ENCODE results near the gene ELF4.

The ELF4 gene

GRCh38 chrX:130032552-130032951, 77.7 kb downstream of the ELF4 start:
- no peaks in the 10 kb centered on the region for H3K79me2 ChIP-seq (ENCODE audit: control insufficient read depth, low read length)
- H3K27ac ChIP-seq (ENCODE audit: low read depth, low read length): no peak overlapping the region
- no peaks in the 10 kb centered on the region for H3K9me3 ChIP-seq (ENCODE audit: control insufficient read depth, insufficient read depth, low read length)
- TF ChIP-seq CTCF (IDR thresholded peaks at IDR 0.05; ENCODE audit: low read depth, low read length, poor library complexity, severe bottlenecking) (no peak), EZH2phosphoT487 (IDR thresholded peaks at IDR 0.05; ENCODE audit: borderline replicate concordance, low read length) (no peak)
- H3K27me3 ChIP-seq (ENCODE audit: control insufficient read depth, low read length): no peaks in the 10 kb centered on the region
- H3K4me3 ChIP-seq (ENCODE audit: low read length): no peak overlapping the region
- H3K4me2 ChIP-seq (ENCODE audit: low read length): no peak overlapping the region
- H3K36me3 ChIP-seq (ENCODE audit: control insufficient read depth, low read length): no peaks in the 10 kb centered on the region
- H3F3A ChIP-seq (ENCODE audit: control insufficient read depth, insufficient read depth): no peaks in the 10 kb centered on the region
- H3K4me1 ChIP-seq (ENCODE audit: control insufficient read depth, low read length): no peaks in the 10 kb centered on the region
- H3K9me2 ChIP-seq (replicated peaks; ENCODE audit: control insufficient read depth, low read length): no peaks in the 10 kb centered on the region
- no peaks in the 10 kb centered on the region for H4K20me1 ChIP-seq (ENCODE audit: control insufficient read depth, insufficient read depth, low read depth, low read length)

DNA sequence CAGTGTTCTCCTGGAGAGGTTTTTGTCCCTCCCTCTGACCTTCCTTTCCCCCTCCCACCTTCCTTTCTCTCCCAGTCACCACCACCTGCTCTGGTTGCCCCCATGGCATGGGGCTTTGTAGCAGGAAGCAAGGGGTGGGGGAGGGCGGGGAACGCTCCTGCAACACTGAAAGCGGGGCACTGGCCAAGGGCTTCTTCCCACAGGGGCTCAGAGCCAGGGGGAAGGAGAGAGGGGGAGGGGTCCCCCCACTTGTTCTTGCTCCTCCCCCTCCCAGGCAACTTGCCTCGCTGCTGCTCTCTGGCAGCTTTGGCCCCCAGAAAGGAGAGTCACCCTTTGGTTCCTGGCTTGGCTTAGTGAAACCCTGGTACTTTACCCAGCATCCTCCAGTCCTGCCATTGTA, 79.5 kb downstream of the ELF4 start:
- H3K4me3 ChIP-seq (ENCODE audit: low read length): no peak overlapping the region
- H4K20me1 ChIP-seq (ENCODE audit: control insufficient read depth, insufficient read depth, low read depth, low read length): no peaks in the 10 kb centered on the region
- no peaks in the 10 kb centered on the region for H3K79me2 ChIP-seq (ENCODE audit: control insufficient read depth, low read length)
- H3K9me2 ChIP-seq (replicated peaks; ENCODE audit: control insufficient read depth, low read length): no peaks in the 10 kb centered on the region
- H3K4me1 ChIP-seq (ENCODE audit: control insufficient read depth, low read length): no peaks in the 10 kb centered on the region
- no peak for TF ChIP-seq CTCF (IDR thresholded peaks at IDR 0.05; ENCODE audit: low read depth, low read length, poor library complexity, severe bottlenecking)
- no peak for TF ChIP-seq EZH2phosphoT487 (IDR thresholded peaks at IDR 0.05; ENCODE audit: borderline replicate concordance, low read length)
- H3K27ac ChIP-seq (ENCODE audit: low read depth, low read length): no peak overlapping the region
- H3K4me2 ChIP-seq (ENCODE audit: low read length): no peak overlapping the region
- no peaks in the 10 kb centered on the region for H3F3A ChIP-seq (ENCODE audit: control insufficient read depth, insufficient read depth)
- H3K27me3 ChIP-seq (ENCODE audit: control insufficient read depth, low read length): no peaks in the 10 kb centered on the region
- no peaks in the 10 kb centered on the region for H3K9me3 ChIP-seq (ENCODE audit: control insufficient read depth, insufficient read depth, low read length)
- no peaks in the 10 kb centered on the region for H3K36me3 ChIP-seq (ENCODE audit: control insufficient read depth, low read length)

GRCh38 chrX:130028196-130028595, 82.1 kb downstream of the ELF4 start:
- no peaks in the 10 kb centered on the region for H3K27me3 ChIP-seq (ENCODE audit: control insufficient read depth, low read length)
- TF ChIP-seq CTCF (IDR thresholded peaks at IDR 0.05; ENCODE audit: low read depth, low read length, poor library complexity, severe bottlenecking): peak; percentile 69
- TF ChIP-seq EZH2phosphoT487 (IDR thresholded peaks at IDR 0.05; ENCODE audit: borderline replicate concordance, low read length): no peak
- H3F3A ChIP-seq (ENCODE audit: control insufficient read depth, insufficient read depth): no peaks in the 10 kb centered on the region
- no peaks in the 10 kb centered on the region for H3K9me3 ChIP-seq (ENCODE audit: control insufficient read depth, insufficient read depth, low read length)
- no peak overlapping the region for H3K27ac ChIP-seq (ENCODE audit: low read depth, low read length)
- no peaks in the 10 kb centered on the region for H3K79me2 ChIP-seq (ENCODE audit: control insufficient read depth, low read length)
- H4K20me1 ChIP-seq (ENCODE audit: control insufficient read depth, insufficient read depth, low read depth, low read length): no peaks in the 10 kb centered on the region
- no peaks in the 10 kb centered on the region for H3K9me2 ChIP-seq (replicated peaks; ENCODE audit: control insufficient read depth, low read length)
- peaks cover 6% of the 10 kb centered on the region; the same call in 1 of the 2 replicates for H3K36me3 ChIP-seq (ENCODE audit: control insufficient read depth, low read length)
- H3K4me2 ChIP-seq (ENCODE audit: low read length): no peak overlapping the region
- H3K4me3 ChIP-seq (ENCODE audit: low read length): no peak overlapping the region
- peaks cover 14% of the 10 kb centered on the region for H3K4me1 ChIP-seq (ENCODE audit: control insufficient read depth, low read length)

GRCh38 chrX:130027569-130027968, 82.7 kb downstream of the ELF4 start:
- peaks cover 14% of the 10 kb centered on the region for H3K4me1 ChIP-seq (ENCODE audit: control insufficient read depth, low read length)
- H4K20me1 ChIP-seq (ENCODE audit: control insufficient read depth, insufficient read depth, low read depth, low read length): no peaks in the 10 kb centered on the region
- no peak overlapping the region for H3K27ac ChIP-seq (ENCODE audit: low read depth, low read length)
- no peaks in the 10 kb centered on the region for H3K79me2 ChIP-seq (ENCODE audit: control insufficient read depth, low read length)
- no peaks in the 10 kb centered on the region for H3K9me2 ChIP-seq (replicated peaks; ENCODE audit: control insufficient read depth, low read length)
- H3F3A ChIP-seq (ENCODE audit: control insufficient read depth, insufficient read depth): no peaks in the 10 kb centered on the region
- no peak overlapping the region for H3K4me3 ChIP-seq (ENCODE audit: low read length)
- TF ChIP-seq EZH2phosphoT487 (IDR thresholded peaks at IDR 0.05; ENCODE audit: borderline replicate concordance, low read length) (no peak), CTCF (IDR thresholded peaks at IDR 0.05; ENCODE audit: low read depth, low read length, poor library complexity, severe bottlenecking) (no peak)
- H3K36me3 ChIP-seq (ENCODE audit: control insufficient read depth, low read length): peaks cover 6% of the 10 kb centered on the region; the same call in 1 of the 2 replicates
- H3K4me2 ChIP-seq (ENCODE audit: low read length): no peak overlapping the region
- H3K27me3 ChIP-seq (ENCODE audit: control insufficient read depth, low read length): no peaks in the 10 kb centered on the region
- no peaks in the 10 kb centered on the region for H3K9me3 ChIP-seq (ENCODE audit: control insufficient read depth, insufficient read depth, low read length)

Measured in DOHH2 (cell line).